Activated T-helper 17 cell treated with anti-CD3 and anti-CD28 coated beads, Interleukin-2, amount 50 U/mL, for 72 hours (primary cell): Measurements from ENCODE around the gene HK1. TPM values are rescaled to one million over a fixed set of nuclear protein-coding genes. Genes with fewer than 3 reads are reported as not detected.
A peak's percentile ranks its signal among the peaks of the same experiment; 100 is the strongest.

Source experiments
- ATAC-seq: fragments of 150-1000 bp; cut with Tn5 transposase; replicated peaks from 2 replicates; pipeline ENCODE4 v1.10.0; 2021; ENCODE audit warnings: mild to moderate bottlenecking, moderate library complexity
- H3K27ac Mint-ChIP-seq: one replicate; pipeline ENCODE4 v1.8.0; 2022; ENCODE audit warnings: mixed read lengths
- H3K27me3 Mint-ChIP-seq: one replicate; pipeline ENCODE4 v1.8.0; 2022; ENCODE audit warnings: mixed read lengths
- H3K36me3 Mint-ChIP-seq: one replicate; pipeline ENCODE4 v1.8.0; 2022; ENCODE audit warnings: low read depth, mild to moderate bottlenecking, mixed read lengths
- H3K4me1 Mint-ChIP-seq: one replicate; pipeline ENCODE4 v1.8.0; 2022; ENCODE audit warnings: mixed read lengths
- H3K4me3 Mint-ChIP-seq: one replicate; pipeline ENCODE4 v1.8.0; 2022; ENCODE audit warnings: mild to moderate bottlenecking, mixed read lengths
- H3K9me3 Mint-ChIP-seq: one replicate; pipeline ENCODE4 v1.8.0; 2022; ENCODE audit warnings: mixed read lengths
- total RNA-seq, 2 donors: library from RNA; stranded (reverse); gene quantifications; one replicate each; pipeline ENCODE4 v1.2.3, GENCODE V29; 2022

HK1 gene
- total RNA-seq, 2 donors from 2014 or later: 216 to 221 TPM

GRCh38 chr10:69348816-69349541 is 70.7 kb downstream of the HK1 start:
- Mint-ChIP-seq H3K4me3 (peak overlapping the region; percentile 41), H3K4me1 (peaks cover 40% of the 10 kb centered on the region), H3K9me3 (no peaks in the 10 kb centered on the region), H3K27ac (peak overlapping the region; percentile 69), H3K27me3 (no peaks in the 10 kb centered on the region), H3K36me3 (peaks cover 97% of the 10 kb centered on the region)
- peak; percentile 7 for ATAC-seq

GRCh38 chr10:69349542-69349888 is 71.2 kb downstream of the HK1 start:
- peaks cover 35% of the 10 kb centered on the region for H3K4me1 Mint-ChIP-seq

GRCh38 chr10:69351589-69351988 is 73.3 kb downstream of the HK1 start:
- Mint-ChIP-seq H3K4me3 (no peak overlapping the region), H3K36me3 (peaks cover 96% of the 10 kb centered on the region), H3K27ac (no peak overlapping the region), H3K27me3 (no peaks in the 10 kb centered on the region), H3K4me1 (peaks cover 22% of the 10 kb centered on the region), H3K9me3 (no peaks in the 10 kb centered on the region)
- no peak for ATAC-seq

More at GRCh38 chr10:69349542-69349888, 71.2 kb downstream of the HK1 start:
- Mint-ChIP-seq H3K27me3 (no peaks in the 10 kb centered on the region), H3K4me3 (no peak overlapping the region), H3K9me3 (no peaks in the 10 kb centered on the region), H3K36me3 (peaks cover 97% of the 10 kb centered on the region), H3K27ac (peak overlapping the region; percentile 66)
- ATAC-seq: no peak

GRCh38 chr10:69352569-69353264 is 74.4 kb downstream of the HK1 start:
- no peaks in the 10 kb centered on the region for H3K9me3 Mint-ChIP-seq
- no peaks in the 10 kb centered on the region for H3K27me3 Mint-ChIP-seq
- peaks cover 19% of the 10 kb centered on the region for H3K4me1 Mint-ChIP-seq
- peaks cover 85% of the 10 kb centered on the region for H3K36me3 Mint-ChIP-seq
- H3K27ac Mint-ChIP-seq: no peak overlapping the region
- no peak for ATAC-seq
- H3K4me3 Mint-ChIP-seq: no peak overlapping the region

GRCh38 chr10:69353977-69354635 is 75.8 kb downstream of the HK1 start:
- Mint-ChIP-seq H3K27me3 (no peaks in the 10 kb centered on the region), H3K36me3 (peaks cover 81% of the 10 kb centered on the region), H3K27ac (peak overlapping the region; percentile 69), H3K4me1 (peaks cover 10% of the 10 kb centered on the region), H3K9me3 (no peaks in the 10 kb centered on the region), H3K4me3 (peak overlapping the region; percentile 10)
- ATAC-seq: no peak

DNA sequence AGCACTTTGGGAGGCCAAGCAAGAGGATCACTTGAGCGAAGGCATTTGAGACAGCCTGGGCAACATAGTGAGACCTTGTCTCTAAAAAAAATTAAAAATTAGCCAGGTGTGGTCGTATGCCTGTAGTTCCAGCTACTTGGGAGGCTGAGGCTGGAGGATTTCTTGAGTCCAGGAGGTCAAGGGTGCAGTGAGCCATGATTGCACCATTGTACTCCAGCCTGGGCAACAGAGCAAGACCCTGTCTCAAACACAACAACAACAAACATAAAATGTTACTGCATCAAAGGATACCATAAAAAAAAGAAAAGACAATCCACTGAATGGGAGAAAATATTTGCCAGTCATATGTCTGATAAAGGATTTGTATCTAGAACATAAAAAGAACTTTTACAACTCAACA is 77.9 kb downstream of the HK1 start:
- peaks cover 23% of the 10 kb centered on the region for H3K4me1 Mint-ChIP-seq
- no peaks in the 10 kb centered on the region for H3K9me3 Mint-ChIP-seq
- no peak overlapping the region for H3K4me3 Mint-ChIP-seq
- no peak for ATAC-seq
- no peaks in the 10 kb centered on the region for H3K27me3 Mint-ChIP-seq
- H3K27ac Mint-ChIP-seq: no peak overlapping the region
- peaks cover 80% of the 10 kb centered on the region for H3K36me3 Mint-ChIP-seq

DNA sequence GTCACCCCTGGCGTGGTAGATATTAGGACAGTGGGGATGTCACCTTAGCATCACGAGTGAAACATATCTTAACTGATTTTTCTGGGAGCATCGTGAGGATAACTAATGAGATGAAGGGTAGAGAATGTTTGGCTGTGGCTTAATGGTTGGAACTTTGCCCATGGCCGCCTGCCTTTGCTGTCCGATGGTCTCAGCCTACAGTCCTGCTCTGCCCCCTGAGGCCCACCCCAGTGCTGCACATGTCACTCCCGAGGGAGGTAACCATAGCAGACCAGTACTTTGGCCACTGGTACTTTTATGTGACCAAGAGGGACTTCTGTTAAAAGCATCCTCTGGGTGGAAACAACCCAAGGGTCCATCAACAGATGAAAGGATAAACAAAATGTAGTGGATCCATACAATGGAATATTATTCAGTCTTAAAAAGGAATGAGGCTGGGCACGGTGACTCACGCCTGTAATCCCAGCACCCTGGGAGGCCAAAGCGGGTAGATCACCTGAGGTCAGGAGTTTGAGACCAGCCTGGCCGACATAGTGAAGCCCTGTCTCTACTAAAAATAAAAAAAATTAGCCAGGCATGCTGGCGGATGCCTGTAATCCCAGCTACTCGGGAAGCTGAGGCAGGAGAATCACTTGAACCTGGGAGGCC is 80.0 kb downstream of the HK1 start:
- Mint-ChIP-seq H3K9me3 (no peaks in the 10 kb centered on the region), H3K4me3 (peak overlapping the region; percentile 14), H3K4me1 (peaks cover 33% of the 10 kb centered on the region), H3K27ac (peak overlapping the region; percentile 10), H3K27me3 (no peaks in the 10 kb centered on the region), H3K36me3 (peaks cover 80% of the 10 kb centered on the region)
- no peak for ATAC-seq

DNA sequence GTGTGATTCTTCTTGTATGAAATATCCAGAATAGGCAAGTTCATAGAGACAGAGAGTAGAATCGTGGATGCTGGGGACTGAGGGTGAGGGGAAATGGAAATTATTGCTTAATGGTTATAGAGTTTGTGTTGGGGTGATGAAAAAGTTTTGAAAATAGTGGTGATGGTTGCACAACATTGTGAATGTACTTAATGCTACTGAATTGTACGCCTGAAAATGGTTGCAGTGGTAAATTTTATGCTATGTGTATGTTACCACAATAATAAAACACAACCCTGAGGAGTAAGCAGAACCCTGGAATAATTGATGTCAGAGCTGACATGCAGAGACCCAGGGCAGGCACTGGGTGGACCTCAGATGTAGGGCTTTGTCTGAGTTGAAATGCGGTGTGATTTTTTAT is 80.9 kb downstream of the HK1 start:
- peak; percentile 20 for ATAC-seq
- peak overlapping the region; percentile 51 for H3K4me3 Mint-ChIP-seq
- H3K27ac Mint-ChIP-seq: peak overlapping the region; percentile 45
- no peaks in the 10 kb centered on the region for H3K27me3 Mint-ChIP-seq
- peaks cover 35% of the 10 kb centered on the region for H3K4me1 Mint-ChIP-seq
- H3K36me3 Mint-ChIP-seq: peaks cover 82% of the 10 kb centered on the region
- no peaks in the 10 kb centered on the region for H3K9me3 Mint-ChIP-seq

GRCh38 chr10:69359594-69359993 is 81.3 kb downstream of the HK1 start:
- Mint-ChIP-seq H3K27me3 (no peaks in the 10 kb centered on the region), H3K36me3 (peaks cover 82% of the 10 kb centered on the region), H3K4me3 (peak overlapping the region; percentile 51), H3K9me3 (no peaks in the 10 kb centered on the region), H3K4me1 (peaks cover 35% of the 10 kb centered on the region), H3K27ac (peak overlapping the region; percentile 45)
- ATAC-seq: peak; percentile 57

- H3K4me3 Mint-ChIP-seq: peak overlapping the region; percentile 51
- no peak for ATAC-seq
- H3K27ac Mint-ChIP-seq: peak overlapping the region; percentile 37
- no peaks in the 10 kb centered on the region for H3K27me3 Mint-ChIP-seq
- peaks cover 35% of the 10 kb centered on the region for H3K4me1 Mint-ChIP-seq
- no peaks in the 10 kb centered on the region for H3K9me3 Mint-ChIP-seq
- H3K36me3 Mint-ChIP-seq: peaks cover 83% of the 10 kb centered on the region
Observed at GRCh38 chr10:69360485-69361302, 82.4 kb downstream of the HK1 start.

DNA sequence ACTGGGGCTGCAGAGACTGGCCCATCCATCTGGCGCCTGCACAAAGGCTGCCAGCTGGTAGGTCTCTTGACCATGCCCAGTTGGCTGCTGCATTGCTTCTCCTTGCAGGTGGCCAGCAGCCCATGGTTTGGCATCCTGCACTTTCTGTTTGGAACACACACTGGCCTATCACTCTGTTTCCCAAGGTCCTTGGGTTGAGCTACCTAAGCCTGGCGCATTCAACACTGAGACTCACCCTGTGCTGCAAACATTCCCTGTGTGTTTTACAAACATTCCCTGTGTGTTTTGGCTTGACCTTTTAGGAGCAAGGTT is 83.0 kb downstream of the HK1 start:
- Mint-ChIP-seq H3K27ac (peak overlapping the region; percentile 37), H3K4me3 (peak overlapping the region; percentile 5), H3K4me1 (peaks cover 35% of the 10 kb centered on the region), H3K9me3 (no peaks in the 10 kb centered on the region), H3K27me3 (no peaks in the 10 kb centered on the region), H3K36me3 (peaks cover 82% of the 10 kb centered on the region)
- no peak for ATAC-seq

DNA sequence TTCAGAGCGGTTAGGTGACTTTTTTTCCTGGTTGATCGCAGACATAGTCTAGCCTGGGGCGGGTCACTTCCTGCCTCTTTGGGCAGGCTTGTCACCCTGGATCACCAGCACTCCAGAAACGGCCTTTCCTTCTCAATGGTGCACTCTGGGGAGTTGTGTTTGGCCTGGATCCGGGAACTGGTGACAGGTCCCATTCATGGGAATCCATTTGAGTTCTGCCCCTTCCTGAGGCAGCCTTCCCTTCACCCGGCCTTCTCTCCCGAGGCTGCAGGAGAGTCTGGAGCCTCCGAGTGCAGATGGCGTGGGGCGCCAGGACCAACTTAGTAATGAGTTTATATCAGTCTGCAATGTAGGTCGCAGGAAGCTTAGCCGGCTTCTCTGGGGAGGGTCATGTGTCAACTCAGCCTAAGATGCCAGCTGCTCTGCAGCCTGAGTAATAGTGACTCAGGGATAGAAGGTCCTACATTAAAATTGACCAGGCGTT is 84.2 kb downstream of the HK1 start:
- Mint-ChIP-seq H3K36me3 (peaks cover 91% of the 10 kb centered on the region), H3K9me3 (no peaks in the 10 kb centered on the region), H3K4me1 (peaks cover 35% of the 10 kb centered on the region), H3K4me3 (no peak overlapping the region), H3K27ac (peak overlapping the region; percentile 12), H3K27me3 (no peaks in the 10 kb centered on the region)
- ATAC-seq: no peak

DNA sequence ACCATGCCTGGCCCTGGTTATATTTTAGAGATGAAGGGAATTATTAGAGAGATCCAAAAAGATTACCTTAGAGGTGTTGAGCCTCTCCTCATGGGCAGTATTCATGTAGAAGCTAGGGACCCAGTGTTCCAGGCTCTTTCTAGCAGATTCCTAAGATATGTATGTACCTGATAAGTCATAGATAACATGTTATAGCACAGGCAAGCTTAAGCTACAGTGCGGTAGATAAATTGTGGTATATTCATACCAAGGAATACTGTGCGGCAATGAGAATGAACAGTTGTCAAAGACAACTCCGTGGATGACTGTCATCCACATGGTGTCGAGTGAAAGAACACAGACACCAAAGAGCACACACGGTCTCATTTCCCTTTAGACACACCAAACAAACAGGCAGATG is 85.4 kb downstream of the HK1 start:
- no peaks in the 10 kb centered on the region for H3K27me3 Mint-ChIP-seq
- no peak overlapping the region for H3K4me3 Mint-ChIP-seq
- no peak for ATAC-seq
- H3K27ac Mint-ChIP-seq: peak overlapping the region; percentile 12
- H3K9me3 Mint-ChIP-seq: no peaks in the 10 kb centered on the region
- H3K36me3 Mint-ChIP-seq: peaks cover 97% of the 10 kb centered on the region
- peaks cover 35% of the 10 kb centered on the region for H3K4me1 Mint-ChIP-seq
